ENCODE results near the gene CCDC187.

CCDC187 gene

DNA sequence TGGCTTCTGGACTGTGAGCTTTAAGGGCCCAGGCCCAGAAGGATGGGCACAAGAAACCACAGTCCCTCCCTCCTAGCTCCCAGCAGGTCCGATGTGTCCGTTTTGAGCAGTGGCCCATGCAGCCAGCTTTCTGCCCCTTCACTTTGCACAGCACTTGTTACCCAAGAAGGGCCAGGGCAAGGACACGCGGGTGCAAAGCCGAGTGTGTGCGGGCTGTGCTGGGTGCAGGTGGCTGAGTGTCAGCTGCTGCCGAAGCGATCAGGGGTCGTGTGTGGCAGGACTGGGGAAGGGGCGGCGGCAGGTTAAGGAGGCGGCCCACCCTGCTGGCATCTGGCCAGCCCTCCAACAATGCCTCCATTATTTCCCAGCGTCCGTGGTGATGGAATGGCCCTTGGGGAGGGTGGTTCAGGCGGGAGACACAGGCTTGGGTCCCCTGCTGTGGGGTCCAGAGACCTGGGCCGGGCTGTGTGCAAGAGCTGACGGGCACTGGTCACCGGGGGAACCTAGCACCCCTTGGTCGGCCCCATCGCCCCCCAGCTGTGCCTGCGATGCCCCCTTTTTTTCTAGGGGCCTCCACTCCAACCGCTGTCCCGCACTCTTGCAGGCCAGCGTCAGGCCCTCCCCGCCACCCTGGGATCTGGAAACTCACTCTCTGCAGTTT lies 99.6 kb downstream of the CCDC187 start:
- no peak for DNase-seq (ENCODE audit: low read depth)

DNA sequence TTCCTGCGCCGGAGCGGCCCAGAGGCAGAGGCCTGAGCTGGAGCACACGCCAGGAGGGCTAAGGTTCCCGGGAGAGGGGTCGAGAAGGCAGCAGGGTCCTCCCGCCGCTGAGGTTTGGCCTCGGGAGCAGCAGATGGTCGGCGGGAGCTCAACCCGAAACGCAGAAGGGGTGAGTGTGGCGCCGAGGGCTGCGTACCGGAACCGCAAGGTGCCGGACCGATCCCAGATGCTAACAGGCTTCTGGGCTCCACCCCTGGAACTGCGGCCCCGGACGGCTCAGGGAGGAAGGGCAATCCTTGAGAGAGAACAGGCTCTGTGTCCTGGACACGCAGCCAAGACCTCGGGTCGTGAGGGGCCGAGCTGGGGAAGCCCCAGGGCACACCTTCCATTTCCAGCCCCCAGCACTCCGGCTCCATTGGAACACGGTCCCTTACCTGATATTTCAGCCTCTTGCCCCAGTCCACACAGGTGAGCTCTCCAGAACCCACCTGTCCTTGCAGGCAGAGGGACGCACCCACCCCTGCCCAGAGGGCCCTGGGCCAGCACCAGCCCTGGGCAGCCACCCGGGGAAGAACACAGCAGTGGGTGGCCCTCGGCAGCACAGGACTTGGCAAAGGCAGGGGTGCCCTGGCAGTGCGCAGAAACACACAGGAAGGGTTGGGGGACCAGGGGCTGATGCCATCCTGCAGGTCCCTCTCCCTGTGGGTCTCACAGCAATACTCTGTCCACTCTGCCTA lies 100.3 kb downstream of the CCDC187 start:
- DNase-seq (ENCODE audit: low read depth): no peak

- no peak for DNase-seq (ENCODE audit: low read depth)
These were observed 101.2 kb downstream of the CCDC187 start for GRCh38 chr9:136202454-136203407.

GRCh38 chr9:136201609-136202453 lies 102.1 kb downstream of the CCDC187 start:
- DNase-seq (ENCODE audit: low read depth): peak; percentile 21

- no peak for DNase-seq (ENCODE audit: low read depth)
These were observed 102.7 kb downstream of the CCDC187 start for GRCh38 chr9:136201174-136201573.

- no peak for DNase-seq (ENCODE audit: low read depth)
These were observed 103.5 kb downstream of the CCDC187 start for GRCh38 chr9:136200424-136200823.
